PC-9 (cell line): ENCODE data around the gene TTLL3. TPM values are rescaled to one million over a fixed set of nuclear protein-coding genes. Genes with fewer than 3 reads are reported as not detected.
A peak's percentile ranks its signal among the peaks of the same experiment; 100 is the strongest.

Experiments used
- BruUV-seq: library from RNA; stranded (reverse); fragments of 400-500 nt; replicated peaks from 2 replicates; lab custom pipeline; 2021; lab: Mats Ljungman, UMichigan
- CTCF ChIA-PET: fragments of 300-600 bp; sonication (Branson Sonifier 250); formaldehyde crosslinking; loops from one replicate; lab custom pipeline; 2022; ENCODE audit warnings: antibody characterized with exemption; lab: Charles Lee
- POLR2A ChIA-PET: fragments of 300-600 bp; sonication (Branson Sonifier 250); formaldehyde crosslinking; loops from one replicate; lab custom pipeline; 2022; ENCODE audit warnings: antibody characterized with exemption; ENCODE audit not compliant: unreplicated experiment; lab: Charles Lee
- DNase-seq, 2 experiments: peaks; one replicate each; pipeline versions ENCODE4 v3.0.0 to v3.0.0-alpha.2; 2015 to 2022; ENCODE audit warnings: mixed read lengths in 1 of 2
- H2AFZ ChIP-seq: fragments of 200-600 bp; sonication (generic); 2 replicates; pipeline ENCODE4 v1.8.1; 2017; ENCODE audit warnings: antibody characterized with exemption
- H3F3A ChIP-seq: fragments of 200-600 bp; sonication (generic); 2 replicates; pipeline ENCODE4 v1.8.1; 2017; ENCODE audit warnings: antibody characterized with exemption, mild to moderate bottlenecking, low read depth; ENCODE audit not compliant: insufficient read depth
- H3K27ac ChIP-seq: fragments of 200-600 bp; sonication (generic); 2 replicates; pipeline ENCODE4 v1.6.1; 2016; ENCODE audit warnings: mixed run types
- H3K27me3 ChIP-seq: fragments of 200-600 bp; sonication (generic); 2 replicates; pipeline ENCODE4 v1.6.1; 2016; ENCODE audit warnings: low read depth, mixed run types; ENCODE audit not compliant: insufficient read depth
- H3K36me3 ChIP-seq: fragments of 200-600 bp; sonication (generic); 2 replicates; pipeline ENCODE4 v1.6.1; 2016; ENCODE audit warnings: low read depth, mixed run types
- H3K4me1 ChIP-seq: fragments of 200-600 bp; sonication (generic); replicated peaks from 2 replicates; pipeline ENCODE4 v1.6.1; 2016; ENCODE audit warnings: mixed run types; ENCODE audit not compliant: insufficient read depth
- H3K4me2 ChIP-seq: fragments of 200-600 bp; sonication (generic); 2 replicates; pipeline ENCODE4 v1.6.1; 2017; ENCODE audit warnings: mixed run types
- H3K4me3 ChIP-seq: fragments of 200-600 bp; sonication (generic); 2 replicates; pipeline ENCODE4 v1.6.1; 2016; ENCODE audit warnings: mixed run types
- H3K79me2 ChIP-seq: fragments of 200-600 bp; sonication (generic); 2 replicates; pipeline ENCODE4 v1.6.1; 2017; ENCODE audit warnings: low read depth, mixed run types
- H3K9me2 ChIP-seq: fragments of 200-600 bp; sonication (generic); 2 replicates; pipeline ENCODE4 v1.8.1; 2017; ENCODE audit warnings: mild to moderate bottlenecking; ENCODE audit not compliant: insufficient read depth
- H3K9me3 ChIP-seq: fragments of 200-600 bp; sonication (generic); 2 replicates; pipeline ENCODE4 v1.8.1; 2016; ENCODE audit warnings: low read depth; ENCODE audit not compliant: insufficient read depth
- H4K20me1 ChIP-seq: fragments of 200-600 bp; sonication (generic); 2 replicates; pipeline ENCODE4 v1.8.1; 2017; ENCODE audit not compliant: insufficient read depth
- EZH2 ChIP-seq: fragments of 200-600 bp; sonication (generic); IDR thresholded peaks from 2 replicates; pipeline ENCODE4 v1.8.0; 2017; ENCODE audit warnings: antibody characterized with exemption, low read depth
- intact Hi-C: fragments of 100-400 bp; cut with micrococcal nuclease; formaldehyde crosslinking; loops from one replicate; pipeline ENCODE4 v1.10.0; 2022; ENCODE audit not compliant: unreplicated experiment
- total RNA-seq: library from RNA; stranded (reverse); gene quantifications from 2 replicates; pipeline ENCODE4 v1.2.3, GENCODE V29; 2021
- TF ChIP-seq, protein P1 (sequence below): fragments of 200-600 bp; sonication (generic); conservative IDR thresholded peaks from 2 replicates; pipeline ENCODE4 v1.6.1; 2017; ENCODE audit warnings: mixed run types, antibody characterized with exemption, mild to moderate bottlenecking, moderate library complexity

The TTLL3 gene
- total RNA-seq, 1 experiment from 2014 or later: 21.7 TPM

GRCh38 chr3:9785602-9786001, 24.5 kb upstream of the TTLL3 start:
- H3K9me2 ChIP-seq: no peaks in the 10 kb centered on the region
- H3F3A ChIP-seq: 0 out of 2 replicates have a peak, but pooled peaks cover 3% of the 10 kb centered on the region
- H3K27ac ChIP-seq: no peak overlapping the region
- no peaks in the 10 kb centered on the region for H3K27me3 ChIP-seq
- DNase-seq: no peak
- H3K4me2 ChIP-seq: no peak overlapping the region
- H3K4me3 ChIP-seq: no peak overlapping the region
- BruUV-seq: no TSS peak
- no peaks in the 10 kb centered on the region for H3K4me1 ChIP-seq
- H3K79me2 ChIP-seq: no peaks in the 10 kb centered on the region
- intact Hi-C loops: no loop called here
- H3K9me3 ChIP-seq: no peaks in the 10 kb centered on the region
- peaks cover 21% of the 10 kb centered on the region for H3K36me3 ChIP-seq
- ChIA-PET CTCF (no interaction called here), POLR2A (no interaction called here)
- no peak for TF ChIP-seq EZH2
- TF ChIP-seq, protein P1, sequence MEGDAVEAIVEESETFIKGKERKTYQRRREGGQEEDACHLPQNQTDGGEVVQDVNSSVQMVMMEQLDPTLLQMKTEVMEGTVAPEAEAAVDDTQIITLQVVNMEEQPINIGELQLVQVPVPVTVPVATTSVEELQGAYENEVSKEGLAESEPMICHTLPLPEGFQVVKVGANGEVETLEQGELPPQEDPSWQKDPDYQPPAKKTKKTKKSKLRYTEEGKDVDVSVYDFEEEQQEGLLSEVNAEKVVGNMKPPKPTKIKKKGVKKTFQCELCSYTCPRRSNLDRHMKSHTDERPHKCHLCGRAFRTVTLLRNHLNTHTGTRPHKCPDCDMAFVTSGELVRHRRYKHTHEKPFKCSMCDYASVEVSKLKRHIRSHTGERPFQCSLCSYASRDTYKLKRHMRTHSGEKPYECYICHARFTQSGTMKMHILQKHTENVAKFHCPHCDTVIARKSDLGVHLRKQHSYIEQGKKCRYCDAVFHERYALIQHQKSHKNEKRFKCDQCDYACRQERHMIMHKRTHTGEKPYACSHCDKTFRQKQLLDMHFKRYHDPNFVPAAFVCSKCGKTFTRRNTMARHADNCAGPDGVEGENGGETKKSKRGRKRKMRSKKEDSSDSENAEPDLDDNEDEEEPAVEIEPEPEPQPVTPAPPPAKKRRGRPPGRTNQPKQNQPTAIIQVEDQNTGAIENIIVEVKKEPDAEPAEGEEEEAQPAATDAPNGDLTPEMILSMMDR: no peak
- no peaks in the 10 kb centered on the region for H4K20me1 ChIP-seq
- H2AFZ ChIP-seq: no peak overlapping the region

- no peak for DNase-seq
- ChIA-PET CTCF (no interaction called here), POLR2A (no interaction called here)
- H3K4me2 ChIP-seq: no peak overlapping the region
- intact Hi-C loops: no loop called here
- H2AFZ ChIP-seq: no peak overlapping the region
- TF ChIP-seq EZH2: no peak
- TF ChIP-seq, protein P1: no peak
- no peaks in the 10 kb centered on the region for H3K9me2 ChIP-seq
- BruUV-seq: no TSS peak
- no peaks in the 10 kb centered on the region for H3K27me3 ChIP-seq
- no peaks in the 10 kb centered on the region for H3K9me3 ChIP-seq
- H3K4me1 ChIP-seq: peaks cover 1% of the 10 kb centered on the region; the same call in 1 of the 2 replicates
- peaks cover 22% of the 10 kb centered on the region for H3K36me3 ChIP-seq
- H3F3A ChIP-seq: peaks cover 3% of the 10 kb centered on the region; the same call in 1 of the 2 replicates
- H4K20me1 ChIP-seq: no peaks in the 10 kb centered on the region
- H3K4me3 ChIP-seq: no peak overlapping the region
- H3K79me2 ChIP-seq: peaks cover 6% of the 10 kb centered on the region; the same call in 1 of the 2 replicates
- H3K27ac ChIP-seq: no peak overlapping the region
These were observed 23.8 kb upstream of the TTLL3 start for GRCh38 chr3:9786209-9786739.

- H4K20me1 ChIP-seq: no peaks in the 10 kb centered on the region
- H3K36me3 ChIP-seq: peaks cover 22% of the 10 kb centered on the region
- H3K79me2 ChIP-seq: peaks cover 14% of the 10 kb centered on the region
- no peak for DNase-seq
- H3K9me3 ChIP-seq: no peaks in the 10 kb centered on the region
- intact Hi-C loops: no loop called here
- H3K27me3 ChIP-seq: no peaks in the 10 kb centered on the region
- no TSS peak for BruUV-seq
- no peak overlapping the region for H2AFZ ChIP-seq
- H3K4me1 ChIP-seq: peaks cover 8% of the 10 kb centered on the region
- no peak overlapping the region for H3K27ac ChIP-seq
- peaks cover 3% of the 10 kb centered on the region; the same call in 1 of the 2 replicates for H3F3A ChIP-seq
- POLR2A ChIA-PET: interaction anchor here (0.7 kb wide), 1 partner anchor 33 kb away, joined by 5 read pairs; no protein-coding TSS in a partner anchor
- CTCF ChIA-PET: no interaction called here
- no peaks in the 10 kb centered on the region for H3K9me2 ChIP-seq
- no peak overlapping the region for H3K4me2 ChIP-seq
- H3K4me3 ChIP-seq: no peak overlapping the region
- TF ChIP-seq, protein P1: peak; percentile 68
- no peak for TF ChIP-seq EZH2
These were observed 23.0 kb upstream of the TTLL3 start for GRCh38 chr3:9786825-9787669.
